ENCODE results near the gene ITPRID1. TPM values are rescaled to one million over a fixed set of nuclear protein-coding genes. Genes with fewer than 3 reads are reported as not detected.
"Not testable (repeated sequence)": the region's sequence is repeated elsewhere in the genome, so short reads cannot be mapped to it uniquely, and the experiment has no call there.

ITPRID1 gene
- total RNA-seq (0.05 TPM), polyA plus RNA-seq (0.02 TPM)
- long read RNA-seq, donor 1, result 0 reads
- long read RNA-seq, donor 2, result 0 reads
- long read RNA-seq, donor 3, result 0 reads
- long read RNA-seq, donor 4, result 0 reads
- long read RNA-seq, donor 5, result 0 reads
- long read RNA-seq, donor 6, result 0 reads
- long read RNA-seq, donor 7, result 0 reads
- long read RNA-seq, donor 8, result 0 reads
- long read RNA-seq, donor 9, result 0 reads
- long read RNA-seq, donor 10, result 0 reads

DNA sequence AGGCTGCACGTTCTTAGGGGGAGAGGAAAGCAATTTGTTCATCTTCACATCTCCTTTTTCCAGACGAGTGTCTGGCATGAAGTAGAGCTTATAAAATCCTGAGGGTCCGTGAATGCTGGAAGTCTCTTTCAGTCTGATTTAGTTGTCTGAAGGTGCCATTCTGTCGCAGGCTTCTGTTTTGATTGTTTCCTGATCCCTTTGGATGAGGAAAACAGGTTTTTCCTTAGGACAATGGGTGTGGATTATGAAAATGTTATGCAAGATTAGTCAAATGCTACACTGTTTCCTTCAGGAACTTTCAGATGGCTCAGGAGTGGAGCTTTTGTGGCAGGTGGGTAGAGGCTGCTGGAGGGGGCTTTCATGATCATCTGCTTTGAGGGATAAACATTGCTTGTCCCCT, at the start of gene ITPRID1:
ITPRID1 (plus strand) TSS at position 301 of the 400 bp plus-strand sequence. CDS start 38,935 bp downstream, outside the sequence.
- H3K27ac ChIP-seq (ENCODE audit: low read depth in 1 of 2, low read length in 1 of 2), result no peak within 1 kb of the TSS
- no peaks in the 10 kb centered on the region for H3K4me1 ChIP-seq (ENCODE audit: control insufficient read depth in 2 of 2, insufficient read depth in 2 of 2, low read length in 2 of 2)
- H3K4me3 ChIP-seq (ENCODE audit: low read length in 2 of 2), result no peak within 1 kb of the TSS
- WGBS, result 77% methylated on average over 4 of the region's 4 CpGs
- no peaks in the 10 kb centered on the region for H3K36me3 ChIP-seq (ENCODE audit: control insufficient read depth in 2 of 2, insufficient read depth in 2 of 2, low read length in 1 of 2)
- no peak for DNase-seq (ENCODE audit: low read depth in 6 of 9, low spot score in 9 of 9)
- peaks cover 0 to 6% of the 10 kb centered on the region in 2 donors for H3K9me3 ChIP-seq (ENCODE audit: control insufficient read depth in 2 of 2, insufficient read depth in 1 of 2, low read length in 1 of 2)
- no peaks in the 10 kb centered on the region for H3K27me3 ChIP-seq (ENCODE audit: control insufficient read depth in 2 of 2, insufficient read depth in 1 of 2, low read length in 1 of 2)

DNA sequence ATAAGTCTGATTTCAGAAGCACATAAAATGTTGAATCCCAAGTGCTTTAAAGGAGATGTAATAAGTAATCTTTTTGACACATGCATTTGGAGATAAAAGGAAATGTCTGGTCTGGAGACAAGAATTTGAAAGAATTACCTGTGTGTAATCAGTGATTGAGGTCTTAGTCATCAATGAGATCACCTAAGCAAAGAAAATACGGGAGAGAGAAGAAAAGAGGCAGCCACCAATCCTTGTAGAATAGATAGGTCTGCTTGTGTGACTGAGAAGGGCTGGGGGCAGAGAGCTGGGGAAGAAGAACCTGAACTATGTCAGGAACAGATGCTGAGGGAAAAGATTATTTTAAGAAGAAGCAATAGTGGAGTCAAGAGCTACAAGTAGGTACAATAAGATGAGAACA, 49.3 kb upstream of the ITPRID1 start:
- Histone ChIP-seq H3K36me3 (ENCODE audit: control insufficient read depth in 2 of 2, insufficient read depth in 2 of 2, low read length in 1 of 2) (no peaks in the 10 kb centered on the region), H3K9me3 (ENCODE audit: control insufficient read depth in 2 of 2, insufficient read depth in 1 of 2, low read length in 1 of 2) (no peaks in the 10 kb centered on the region), H3K4me1 (ENCODE audit: control insufficient read depth in 2 of 2, insufficient read depth in 2 of 2, low read length in 2 of 2) (no peaks in the 10 kb centered on the region), H3K4me3 (ENCODE audit: low read length in 2 of 2) (no peak overlapping the region), H3K27me3 (ENCODE audit: control insufficient read depth in 2 of 2, insufficient read depth in 1 of 2, low read length in 1 of 2) (no peaks in the 10 kb centered on the region), H3K27ac (ENCODE audit: low read depth in 1 of 2, low read length in 1 of 2) (no peak overlapping the region)
- no peak for DNase-seq (ENCODE audit: low read depth in 6 of 9, low spot score in 9 of 9)
- 80% methylated on average over 1 of the region's 1 CpG for WGBS

GRCh38 chr7:31465285-31465684, 48.6 kb upstream of the ITPRID1 start:
- DNase-seq (ENCODE audit: low read depth in 6 of 9, low spot score in 9 of 9), result no peak
- no peaks in the 10 kb centered on the region for H3K27me3 ChIP-seq (ENCODE audit: control insufficient read depth in 2 of 2, insufficient read depth in 1 of 2, low read length in 1 of 2)
- H3K4me1 ChIP-seq (ENCODE audit: control insufficient read depth in 2 of 2, insufficient read depth in 2 of 2, low read length in 2 of 2), result no peaks in the 10 kb centered on the region
- H3K9me3 ChIP-seq (ENCODE audit: control insufficient read depth in 2 of 2, insufficient read depth in 1 of 2, low read length in 1 of 2), result no peaks in the 10 kb centered on the region
- H3K27ac ChIP-seq (ENCODE audit: low read depth in 1 of 2, low read length in 1 of 2), result no peak overlapping the region
- no peak overlapping the region for H3K4me3 ChIP-seq (ENCODE audit: low read length in 2 of 2)
- WGBS, result 48% methylated on average over 3 of the region's 3 CpGs
- no peaks in the 10 kb centered on the region for H3K36me3 ChIP-seq (ENCODE audit: control insufficient read depth in 2 of 2, insufficient read depth in 2 of 2, low read length in 1 of 2)

DNA sequence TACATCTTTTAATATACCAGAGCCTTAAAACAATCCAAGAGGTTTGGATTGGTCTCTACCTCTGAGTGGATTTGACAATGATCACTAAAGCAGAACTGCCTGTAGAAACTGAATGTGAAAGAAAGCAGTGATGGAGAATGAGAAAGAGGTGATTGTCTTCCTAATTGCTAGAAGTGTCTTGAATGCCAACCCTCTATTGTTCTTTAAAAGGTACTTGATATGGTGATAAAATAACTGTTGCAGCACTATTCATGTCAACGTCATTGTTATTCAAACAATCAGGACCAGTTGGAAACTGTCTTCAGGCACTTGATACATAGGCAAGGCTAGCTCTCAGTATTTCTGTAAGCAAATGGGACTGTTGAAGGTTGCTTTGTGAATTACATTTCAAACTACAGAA, 47.9 kb upstream of the ITPRID1 start:
- whole genome bisulfite sequencing, result 28% methylated on average over 1 of the region's 1 CpG

GRCh38 chr7:31470883-31471282, 43.0 kb upstream of the ITPRID1 start:
- H3K36me3 ChIP-seq (ENCODE audit: control insufficient read depth in 2 of 2, insufficient read depth in 2 of 2, low read length in 1 of 2); H3K4me3 ChIP-seq (ENCODE audit: low read length in 2 of 2); H3K4me1 ChIP-seq (ENCODE audit: control insufficient read depth in 2 of 2, insufficient read depth in 2 of 2, low read length in 2 of 2); DNase-seq (ENCODE audit: low read depth in 6 of 9, low spot score in 9 of 9); H3K9me3 ChIP-seq (ENCODE audit: control insufficient read depth in 2 of 2, insufficient read depth in 1 of 2, low read length in 1 of 2); H3K27me3 ChIP-seq (ENCODE audit: control insufficient read depth in 2 of 2, insufficient read depth in 1 of 2, low read length in 1 of 2); H3K27ac ChIP-seq (ENCODE audit: low read depth in 1 of 2, low read length in 1 of 2): not testable (repeated sequence)
- WGBS, result 65% methylated on average over 8 of the region's 8 CpGs

More for the DNA sequence above, 47.9 kb upstream of the ITPRID1 start:
- no peak overlapping the region for H3K27ac ChIP-seq (ENCODE audit: low read depth in 1 of 2, low read length in 1 of 2)
- DNase-seq (ENCODE audit: low read depth in 6 of 9, low spot score in 9 of 9), result no peak
- no peaks in the 10 kb centered on the region for H3K9me3 ChIP-seq (ENCODE audit: control insufficient read depth in 2 of 2, insufficient read depth in 1 of 2, low read length in 1 of 2)
- no peaks in the 10 kb centered on the region for H3K36me3 ChIP-seq (ENCODE audit: control insufficient read depth in 2 of 2, insufficient read depth in 2 of 2, low read length in 1 of 2)
- no peaks in the 10 kb centered on the region for H3K4me1 ChIP-seq (ENCODE audit: control insufficient read depth in 2 of 2, insufficient read depth in 2 of 2, low read length in 2 of 2)
- no peaks in the 10 kb centered on the region for H3K27me3 ChIP-seq (ENCODE audit: control insufficient read depth in 2 of 2, insufficient read depth in 1 of 2, low read length in 1 of 2)
- H3K4me3 ChIP-seq (ENCODE audit: low read length in 2 of 2), result no peak overlapping the region

- no peak for DNase-seq (ENCODE audit: low read depth in 6 of 9, low spot score in 9 of 9)
- H3K4me1 ChIP-seq (ENCODE audit: control insufficient read depth in 2 of 2, insufficient read depth in 2 of 2, low read length in 2 of 2), result no peaks in the 10 kb centered on the region
- H3K36me3 ChIP-seq (ENCODE audit: control insufficient read depth in 2 of 2, insufficient read depth in 2 of 2, low read length in 1 of 2), result no peaks in the 10 kb centered on the region
- no peak overlapping the region for H3K4me3 ChIP-seq (ENCODE audit: low read length in 2 of 2)
- 90% methylated on average over 1 of the region's 1 CpG for WGBS
- no peaks in the 10 kb centered on the region for H3K27me3 ChIP-seq (ENCODE audit: control insufficient read depth in 2 of 2, insufficient read depth in 1 of 2, low read length in 1 of 2)
- no peak overlapping the region for H3K27ac ChIP-seq (ENCODE audit: low read depth in 1 of 2, low read length in 1 of 2)
- H3K9me3 ChIP-seq (ENCODE audit: control insufficient read depth in 2 of 2, insufficient read depth in 1 of 2, low read length in 1 of 2), result no peaks in the 10 kb centered on the region
Observed at GRCh38 chr7:31475368-31475767, 38.5 kb upstream of the ITPRID1 start.

- WGBS, result 87% methylated on average over 7 of the region's 7 CpGs
- no peak for DNase-seq (ENCODE audit: low read depth in 6 of 9, low spot score in 9 of 9)
- no peak overlapping the region for H3K4me3 ChIP-seq (ENCODE audit: low read length in 2 of 2)
- no peak overlapping the region for H3K27ac ChIP-seq (ENCODE audit: low read depth in 1 of 2, low read length in 1 of 2)
- H3K9me3 ChIP-seq (ENCODE audit: control insufficient read depth in 2 of 2, insufficient read depth in 1 of 2, low read length in 1 of 2), result no peaks in the 10 kb centered on the region
- H3K4me1 ChIP-seq (ENCODE audit: control insufficient read depth in 2 of 2, insufficient read depth in 2 of 2, low read length in 2 of 2), result no peaks in the 10 kb centered on the region
- no peaks in the 10 kb centered on the region for H3K36me3 ChIP-seq (ENCODE audit: control insufficient read depth in 2 of 2, insufficient read depth in 2 of 2, low read length in 1 of 2)
- no peaks in the 10 kb centered on the region for H3K27me3 ChIP-seq (ENCODE audit: control insufficient read depth in 2 of 2, insufficient read depth in 1 of 2, low read length in 1 of 2)
Observed at GRCh38 chr7:31476073-31476745, 37.7 kb upstream of the ITPRID1 start.

DNA sequence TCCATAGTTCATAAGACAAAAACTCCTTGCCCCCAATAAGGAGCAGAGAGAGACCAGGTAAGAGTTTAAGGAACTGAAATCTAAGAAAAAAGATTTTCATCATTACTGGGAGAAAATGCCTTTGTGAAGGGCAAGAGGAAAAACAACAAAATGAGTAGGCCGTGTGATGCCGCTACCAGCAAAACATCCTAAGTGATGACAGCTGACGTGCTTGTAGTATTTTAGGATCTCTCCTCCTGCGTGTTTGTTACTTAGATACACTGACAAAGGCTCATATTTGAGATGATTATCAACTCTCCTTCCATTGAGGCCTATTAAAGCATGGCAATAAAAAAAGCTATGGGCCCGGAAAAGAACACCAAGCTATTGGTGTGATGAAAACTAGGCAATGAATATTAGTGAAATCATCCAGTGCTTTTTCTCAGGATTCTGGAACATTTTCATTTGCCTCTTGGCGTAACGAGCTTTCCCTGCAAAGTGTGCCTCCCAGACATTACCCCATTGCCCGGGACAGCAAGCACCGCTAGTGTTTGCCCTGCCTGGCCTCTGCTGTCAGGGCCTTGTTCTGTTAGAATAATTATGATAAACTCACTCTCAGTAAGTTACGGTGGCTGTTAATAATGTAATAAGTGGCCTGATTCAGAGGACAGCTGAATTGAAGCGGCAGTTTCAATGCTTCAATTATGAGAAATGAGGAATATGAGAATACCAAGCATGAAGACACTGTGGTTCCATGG, 36.8 kb upstream of the ITPRID1 start:
- H3K9me3 ChIP-seq (ENCODE audit: control insufficient read depth in 2 of 2, insufficient read depth in 1 of 2, low read length in 1 of 2), result no peaks in the 10 kb centered on the region
- H3K4me3 ChIP-seq (ENCODE audit: low read length in 2 of 2), result no peak overlapping the region
- 94% methylated on average over 11 of the region's 11 CpGs for WGBS
- no peak for DNase-seq (ENCODE audit: low read depth in 6 of 9, low spot score in 9 of 9)
- no peaks in the 10 kb centered on the region for H3K27me3 ChIP-seq (ENCODE audit: control insufficient read depth in 2 of 2, insufficient read depth in 1 of 2, low read length in 1 of 2)
- no peaks in the 10 kb centered on the region for H3K4me1 ChIP-seq (ENCODE audit: control insufficient read depth in 2 of 2, insufficient read depth in 2 of 2, low read length in 2 of 2)
- H3K27ac ChIP-seq (ENCODE audit: low read depth in 1 of 2, low read length in 1 of 2), result no peak overlapping the region
- no peaks in the 10 kb centered on the region for H3K36me3 ChIP-seq (ENCODE audit: control insufficient read depth in 2 of 2, insufficient read depth in 2 of 2, low read length in 1 of 2)

GRCh38 chr7:31478018-31478417, 35.9 kb upstream of the ITPRID1 start:
- DNase-seq (ENCODE audit: low read depth in 6 of 9, low spot score in 9 of 9), result no peak
- no peak overlapping the region for H3K4me3 ChIP-seq (ENCODE audit: low read length in 2 of 2)
- WGBS, result 74% methylated on average over 3 of the region's 3 CpGs

More at GRCh38 chr7:31478018-31478417, 35.9 kb upstream of the ITPRID1 start:
- H3K4me1 ChIP-seq (ENCODE audit: control insufficient read depth in 2 of 2, insufficient read depth in 2 of 2, low read length in 2 of 2), result no peaks in the 10 kb centered on the region
- no peaks in the 10 kb centered on the region for H3K36me3 ChIP-seq (ENCODE audit: control insufficient read depth in 2 of 2, insufficient read depth in 2 of 2, low read length in 1 of 2)
- no peak overlapping the region for H3K27ac ChIP-seq (ENCODE audit: low read depth in 1 of 2, low read length in 1 of 2)
- no peaks in the 10 kb centered on the region for H3K9me3 ChIP-seq (ENCODE audit: control insufficient read depth in 2 of 2, insufficient read depth in 1 of 2, low read length in 1 of 2)
- H3K27me3 ChIP-seq (ENCODE audit: control insufficient read depth in 2 of 2, insufficient read depth in 1 of 2, low read length in 1 of 2), result no peaks in the 10 kb centered on the region
